Neural progenitor cell (in vitro differentiated cells): ENCODE measurements around the gene AP2A2.

ENCODE experiments used
- CTCF ChIP-seq: fragments of 200-600 bp; sonication (generic); IDR thresholded peaks from 2 replicates; pipeline ENCODE4 v1.5.1; 2017; ENCODE audit warnings: antibody characterized with exemption, mild to moderate bottlenecking
- EZH2 ChIP-seq: fragments of 200-600 bp; sonication (generic); IDR thresholded peaks from 2 replicates; pipeline ENCODE4 v1.6.1; 2017; ENCODE audit warnings: antibody characterized with exemption, mild to moderate bottlenecking, moderate library complexity

- TF ChIP-seq CTCF, result no peak
- TF ChIP-seq EZH2, result no peak
These were observed 28.9 kb downstream of the AP2A2 start for GRCh38 chr11:954392-955153.
